ENCODE data around the gene LMOD1.
A peak's percentile ranks its signal among the peaks of the same experiment; 100 is the strongest.

LMOD1 gene

DNA sequence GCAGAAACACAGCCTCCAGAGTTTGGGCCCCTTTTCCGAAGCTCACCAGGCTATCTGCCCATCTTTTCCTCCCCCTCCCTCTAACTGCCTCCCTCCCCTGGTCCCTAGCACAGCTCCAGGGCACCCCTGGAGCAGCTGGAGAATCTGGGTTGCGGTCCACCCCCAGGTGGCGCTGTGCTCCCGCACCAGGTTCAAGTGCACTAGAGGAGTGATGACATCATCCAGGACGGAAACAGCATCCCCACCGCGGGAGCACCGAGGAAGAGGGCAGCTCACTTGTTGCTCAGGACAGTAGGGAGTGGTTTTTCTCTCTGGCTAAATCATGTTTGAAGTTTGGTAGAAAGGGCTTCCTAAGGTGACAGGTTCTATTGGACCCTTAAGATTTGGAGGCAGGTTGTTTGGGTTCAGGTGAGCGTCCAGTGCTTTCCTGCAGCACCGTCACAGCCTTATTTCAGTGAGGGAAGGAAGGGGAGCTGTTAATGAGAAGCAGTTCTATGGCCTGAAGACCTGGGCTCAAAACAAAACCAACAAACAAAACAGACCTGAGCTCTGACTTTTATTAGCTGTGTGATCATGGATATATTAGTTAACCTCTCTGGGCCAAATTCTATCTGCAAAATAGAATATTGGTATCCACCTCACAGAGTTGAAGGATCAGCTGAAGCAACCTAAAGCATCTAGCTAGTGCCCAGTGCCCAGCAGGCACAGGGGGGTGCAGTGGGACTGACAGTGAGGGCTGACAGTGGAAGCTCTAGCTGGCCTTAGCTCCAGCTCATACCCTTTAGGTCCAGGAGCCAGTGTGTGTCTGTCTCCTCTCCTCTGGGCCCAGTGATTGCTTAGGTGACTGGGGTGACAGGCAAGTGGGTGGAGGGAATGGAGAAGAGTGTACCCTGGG is 50.2 kb downstream of the LMOD1 start:
- H3K27ac ChIP-seq, result no peak overlapping the region
- DNase-seq (ENCODE audit: low read depth, low spot score), result peak; percentile 44

DNA sequence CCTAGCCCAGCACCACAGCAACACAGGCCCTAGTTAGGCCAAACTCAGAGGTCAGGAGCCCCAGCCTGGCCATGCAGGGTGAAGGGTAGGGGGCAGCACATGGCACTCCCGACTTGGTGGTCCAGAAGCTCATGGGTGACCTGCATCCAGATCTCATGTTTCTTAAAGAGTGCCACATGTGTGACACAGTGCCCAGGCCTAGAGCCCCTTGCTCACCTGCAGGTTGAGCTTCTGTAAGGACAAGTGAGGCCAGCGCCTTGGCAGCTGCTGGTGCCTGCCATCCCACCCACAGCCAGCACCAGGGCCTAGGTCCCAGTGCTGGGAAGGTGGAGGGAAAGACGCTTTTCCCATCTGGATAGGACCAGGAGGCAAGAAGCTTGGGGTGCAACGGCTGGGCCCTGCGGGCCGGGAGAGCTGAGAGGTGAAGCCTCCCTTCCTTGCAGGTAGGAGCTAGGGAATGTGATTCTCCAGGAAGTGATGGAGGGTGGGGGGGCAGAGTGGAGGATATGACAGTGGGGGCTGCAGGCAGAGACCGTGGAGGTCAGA is 51.2 kb downstream of the LMOD1 start:
- no peak overlapping the region for H3K27ac ChIP-seq
- no peak for DNase-seq (ENCODE audit: low read depth, low spot score)

DNA sequence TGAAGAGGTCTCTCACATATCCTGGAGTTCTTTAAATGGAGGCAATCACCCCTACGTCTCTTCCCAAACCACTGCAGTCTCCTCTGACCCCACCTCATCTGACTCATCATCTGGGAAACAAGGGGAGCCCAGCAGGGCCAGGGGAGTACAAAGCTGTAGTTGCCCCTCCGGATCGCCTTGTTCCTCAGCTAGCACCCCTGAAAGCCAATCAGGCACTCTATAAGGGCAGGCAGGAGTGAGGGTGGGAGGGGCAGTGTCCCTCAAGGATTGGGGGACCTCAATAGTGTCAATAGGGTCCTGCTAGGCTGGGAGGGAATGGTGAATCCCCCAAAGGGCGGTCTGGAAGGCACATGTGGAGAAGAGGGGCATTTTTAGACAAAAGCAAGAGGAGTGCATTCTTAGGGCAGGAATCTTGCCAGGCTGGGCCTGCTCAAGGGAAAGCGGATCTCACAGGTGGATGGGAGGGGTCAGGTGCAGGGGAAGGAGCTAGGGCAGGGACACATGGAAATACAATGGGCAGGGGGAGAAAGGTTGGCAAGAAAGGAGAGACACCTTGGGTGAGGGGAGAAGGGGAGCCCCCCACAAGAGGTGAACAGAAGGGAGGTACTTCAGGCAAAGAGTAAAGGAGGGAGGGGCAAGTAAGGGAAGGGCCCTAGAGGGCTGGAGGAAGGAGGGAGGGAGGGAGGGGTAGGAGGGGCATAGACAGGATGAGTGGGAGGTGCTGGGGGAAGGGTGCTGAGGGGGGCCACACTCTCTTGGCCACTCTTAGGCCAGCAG is 51.8 kb downstream of the LMOD1 start:
- DNase-seq (ENCODE audit: low read depth, low spot score), result no peak
- H3K27ac ChIP-seq, result no peak overlapping the region

DNA sequence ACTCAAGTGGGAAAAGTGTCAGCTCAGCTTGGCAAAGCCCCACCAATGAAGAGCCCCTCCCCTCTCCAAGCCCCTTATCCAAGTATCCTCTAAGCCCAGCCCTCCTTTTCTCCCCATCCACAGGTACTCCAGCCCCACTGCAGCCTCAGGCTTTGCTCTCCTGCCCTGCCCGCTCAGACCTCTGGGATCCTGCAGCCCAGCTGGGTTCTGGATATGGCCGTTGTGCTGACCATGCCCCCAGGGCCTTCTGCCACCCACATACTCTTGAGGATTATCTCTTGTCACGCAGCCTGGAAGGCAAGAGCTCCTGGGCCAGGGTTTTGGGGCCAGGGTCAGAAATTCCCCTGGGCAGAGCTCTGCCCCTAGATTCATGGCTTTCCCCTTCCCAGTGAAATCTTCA is 52.9 kb downstream of the LMOD1 start:
- H3K27ac ChIP-seq, result no peak overlapping the region
- no peak for DNase-seq (ENCODE audit: low read depth, low spot score)

DNA sequence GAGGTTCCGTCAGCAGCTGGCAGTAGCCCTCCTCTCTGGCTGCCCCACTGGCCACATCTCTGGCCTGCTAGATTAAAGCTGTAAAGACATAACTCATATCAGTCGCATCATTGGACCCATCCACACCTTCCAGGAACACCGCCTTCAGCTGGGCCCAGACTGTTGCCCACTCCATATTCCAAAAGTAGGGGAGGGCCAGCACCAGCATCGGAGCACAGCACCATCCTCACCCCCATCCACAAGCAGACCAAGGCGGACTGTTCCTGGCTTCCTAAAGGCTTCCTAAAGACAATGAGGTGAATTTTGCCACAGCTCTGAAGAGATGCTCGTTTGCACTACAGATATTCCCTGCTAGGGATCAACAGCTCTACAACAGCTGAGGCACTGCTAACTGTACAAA is 54.1 kb downstream of the LMOD1 start:
- no peak overlapping the region for H3K27ac ChIP-seq
- DNase-seq (ENCODE audit: low read depth, low spot score), result no peak

DNA sequence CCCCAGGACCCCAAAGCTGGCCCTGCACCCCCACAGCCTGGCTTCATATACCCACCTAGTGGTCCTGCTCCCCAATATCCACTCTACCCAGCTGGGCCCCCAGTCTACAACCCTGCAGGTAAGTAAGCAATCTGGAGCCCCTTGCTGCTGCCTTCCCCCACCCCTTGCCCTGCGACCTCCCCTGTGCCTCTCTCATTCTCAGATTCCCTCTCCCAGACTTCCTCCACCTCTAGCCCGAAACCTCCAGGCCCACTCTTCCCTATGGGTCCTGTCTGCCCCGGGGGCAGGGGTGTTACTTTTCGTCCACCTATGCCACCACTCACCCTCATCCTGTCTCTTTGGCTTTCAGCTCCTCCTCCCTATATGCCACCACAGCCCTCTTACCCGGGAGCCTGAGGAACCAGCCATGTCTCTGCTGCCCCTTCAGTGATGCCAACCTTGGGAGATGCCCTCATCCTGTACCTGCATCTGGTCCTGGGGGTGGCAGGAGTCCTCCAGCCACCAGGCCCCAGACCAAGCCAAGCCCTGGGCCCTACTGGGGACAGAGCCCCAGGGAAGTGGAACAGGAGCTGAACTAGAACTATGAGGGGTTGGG is 54.8 kb downstream of the LMOD1 start:
- DNase-seq (ENCODE audit: low read depth, low spot score), result no peak
- no peak overlapping the region for H3K27ac ChIP-seq

DNA sequence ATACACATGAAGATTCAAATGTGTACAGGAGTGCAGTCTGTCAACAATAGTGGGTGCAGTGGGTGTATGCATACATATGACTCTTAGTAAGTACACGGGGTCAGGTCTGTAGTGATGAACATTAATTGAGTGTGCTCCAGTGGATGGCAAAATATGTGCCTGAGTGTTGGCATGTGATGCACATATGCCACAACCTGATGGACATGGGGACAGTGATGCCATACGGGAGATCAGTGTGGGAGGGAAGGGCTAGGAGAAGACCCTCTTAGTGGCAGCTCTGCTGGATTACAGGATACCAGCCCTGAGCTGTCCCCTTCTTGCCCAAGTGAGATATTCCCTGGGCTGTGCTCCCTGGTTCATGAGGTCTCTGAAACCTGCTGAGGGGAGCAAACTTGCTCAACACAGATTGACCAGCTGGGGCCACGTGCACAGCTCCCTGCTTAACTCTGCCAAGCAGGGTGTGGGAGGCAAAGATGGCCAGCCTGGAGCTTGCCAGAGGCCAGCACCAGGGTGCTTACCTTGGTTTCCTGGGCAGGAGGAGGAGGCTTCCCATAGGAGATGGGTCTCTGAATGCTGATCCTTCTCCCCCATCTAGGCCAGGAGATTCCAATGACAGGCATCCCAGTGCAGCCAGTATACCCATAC is 55.4 kb downstream of the LMOD1 start:
- no peak for DNase-seq (ENCODE audit: low read depth, low spot score)
- no peak overlapping the region for H3K27ac ChIP-seq

DNA sequence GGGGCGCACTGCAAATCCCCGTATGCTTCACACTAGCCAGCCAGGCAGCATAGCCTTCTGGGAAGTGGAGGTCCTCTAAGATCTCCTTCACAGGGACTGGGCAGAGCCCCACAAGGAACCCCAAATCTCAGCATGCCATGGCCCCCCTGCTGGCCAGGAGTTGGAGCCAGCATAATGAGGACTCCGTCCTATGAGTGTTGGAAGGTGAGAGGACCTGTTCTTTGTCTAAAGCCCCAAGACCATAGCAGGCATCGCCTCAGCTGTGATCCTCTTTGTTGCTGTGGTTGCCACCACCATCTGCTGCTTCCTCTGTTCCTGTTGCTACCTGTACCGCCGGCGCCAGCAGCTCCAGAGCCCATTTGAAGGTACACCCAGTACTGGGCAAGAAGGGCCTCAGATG is 56.1 kb downstream of the LMOD1 start:
- DNase-seq (ENCODE audit: low read depth, low spot score), result no peak
- H3K27ac ChIP-seq, result no peak overlapping the region

DNA sequence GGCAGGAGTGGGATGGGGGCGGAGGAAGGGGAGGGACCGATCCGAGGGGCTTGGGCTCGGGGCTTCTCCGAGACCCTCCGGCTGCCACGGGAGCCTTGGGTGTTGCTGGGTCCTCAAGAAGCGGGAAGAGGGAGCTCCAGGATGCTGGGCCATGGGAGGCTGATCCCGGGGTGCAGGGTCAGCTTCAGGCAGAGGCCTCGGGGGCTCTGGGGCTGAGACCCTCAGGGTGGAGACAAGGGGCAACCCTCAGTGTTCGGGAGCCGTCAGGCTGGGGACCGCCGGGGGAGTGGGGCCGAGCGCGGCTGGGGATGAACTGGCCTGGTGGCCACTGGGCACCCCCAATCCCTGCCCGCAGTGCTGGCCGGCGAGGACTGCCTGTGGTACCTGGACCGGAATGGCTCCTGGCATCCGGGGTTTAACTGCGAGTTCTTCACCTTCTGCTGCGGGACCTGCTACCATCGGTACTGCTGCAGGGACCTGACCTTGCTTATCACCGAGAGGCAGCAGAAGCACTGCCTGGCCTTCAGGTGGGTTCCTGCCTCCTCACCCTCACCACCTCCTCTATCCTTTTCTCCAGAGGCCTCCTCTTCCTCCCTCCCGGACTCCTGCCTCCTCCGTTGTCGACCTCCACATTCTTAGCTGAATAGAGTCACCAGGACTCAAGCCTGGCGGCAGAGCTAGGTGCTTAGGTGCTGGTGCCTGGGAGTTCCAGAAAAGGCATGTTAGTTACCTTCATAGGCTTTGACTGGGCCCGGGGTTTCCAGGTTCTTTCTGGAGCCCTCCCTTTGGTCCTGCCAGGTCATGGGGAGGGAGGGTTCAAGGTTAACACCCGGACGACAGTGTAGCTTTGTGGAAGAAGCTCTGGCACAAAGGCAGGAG is 57.0 kb downstream of the LMOD1 start:
- DNase-seq (ENCODE audit: low read depth, low spot score), result no peak
- H3K27ac ChIP-seq, result no peak overlapping the region

DNA sequence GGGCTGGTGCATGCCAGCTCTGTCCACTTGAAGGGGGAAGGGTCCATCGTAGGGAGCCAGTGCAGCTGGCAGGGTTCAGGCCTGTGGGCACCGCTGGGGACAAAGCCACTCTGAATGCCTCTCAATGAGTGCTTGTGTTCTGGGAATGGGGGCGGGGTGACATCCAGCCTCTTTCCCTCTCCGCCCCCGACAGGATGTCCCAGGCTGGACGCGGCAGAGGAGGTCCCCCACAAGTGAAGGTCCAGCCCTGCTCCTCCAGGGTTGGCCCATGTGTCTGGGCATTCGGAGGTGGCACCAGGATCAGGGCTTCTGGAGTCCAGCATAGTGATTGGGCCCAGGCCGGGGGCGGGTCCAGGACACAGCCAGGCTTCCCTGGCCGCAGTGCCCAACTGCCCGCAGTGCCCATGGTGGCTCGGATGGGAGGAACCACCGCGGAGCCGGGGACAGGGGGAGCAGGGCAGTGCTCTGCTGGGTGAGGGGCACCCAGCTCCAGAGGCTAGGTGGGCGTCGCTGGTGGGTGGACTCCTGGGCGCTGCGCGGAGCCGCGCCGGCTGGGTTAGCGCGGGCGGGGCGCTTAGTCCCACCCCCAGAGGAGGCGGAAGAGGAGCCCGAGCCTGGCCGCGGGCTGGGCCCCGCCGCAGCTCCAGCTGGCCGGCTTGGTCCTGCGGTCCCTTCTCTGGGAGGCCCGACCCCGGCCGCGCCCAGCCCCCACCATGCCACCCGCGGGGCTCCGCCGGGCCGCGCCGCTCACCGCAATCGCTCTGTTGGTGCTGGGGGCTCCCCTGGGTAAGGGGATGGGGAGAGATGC is 57.9 kb downstream of the LMOD1 start, which contains the start of gene SHISA4:
Gene SHISA4 (plus strand): TSS at position 617 of the 808 bp plus-strand sequence. CDS start 97 bp downstream, at position 714.
- no peak for DNase-seq (ENCODE audit: low read depth, low spot score)
- no peak within 1 kb of the TSS for H3K27ac ChIP-seq

DNA sequence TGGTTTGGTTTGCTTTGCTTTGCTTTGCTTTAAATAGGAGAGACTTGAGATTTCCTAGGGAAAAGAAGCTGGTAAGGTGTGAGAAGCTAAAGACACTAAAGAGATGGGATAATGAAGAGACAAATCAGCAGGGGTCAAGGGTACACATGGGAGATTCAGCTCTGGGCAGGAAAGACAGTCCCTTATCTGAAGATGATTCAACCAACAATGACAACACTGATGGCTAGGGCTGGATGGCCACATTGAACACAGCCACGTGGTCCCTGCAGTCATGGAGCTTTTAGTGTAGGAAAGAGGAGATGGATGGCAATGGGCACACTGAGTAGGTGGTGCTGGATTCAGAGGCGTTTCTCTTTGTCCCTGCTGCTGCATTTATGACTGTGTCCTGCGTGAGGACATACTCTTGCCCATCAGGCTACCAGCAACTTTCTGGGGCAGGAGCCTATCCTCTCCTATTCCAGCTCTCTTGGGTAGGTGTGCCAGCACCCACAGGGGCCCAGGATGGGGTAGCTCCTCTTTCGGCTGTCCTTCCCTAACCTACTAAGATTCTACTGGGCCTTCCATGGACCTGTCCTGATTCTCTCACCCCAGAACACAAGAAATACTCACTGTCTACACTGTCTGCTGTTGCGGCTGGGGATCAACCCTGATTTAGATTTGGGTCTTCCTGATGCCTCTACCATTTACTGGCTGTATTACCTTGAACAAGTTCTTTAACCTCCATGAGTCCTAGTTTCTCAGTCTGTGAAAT is 59.1 kb downstream of the LMOD1 start:
- no peak overlapping the region for H3K27ac ChIP-seq
- DNase-seq (ENCODE audit: low read depth, low spot score), result no peak

DNA sequence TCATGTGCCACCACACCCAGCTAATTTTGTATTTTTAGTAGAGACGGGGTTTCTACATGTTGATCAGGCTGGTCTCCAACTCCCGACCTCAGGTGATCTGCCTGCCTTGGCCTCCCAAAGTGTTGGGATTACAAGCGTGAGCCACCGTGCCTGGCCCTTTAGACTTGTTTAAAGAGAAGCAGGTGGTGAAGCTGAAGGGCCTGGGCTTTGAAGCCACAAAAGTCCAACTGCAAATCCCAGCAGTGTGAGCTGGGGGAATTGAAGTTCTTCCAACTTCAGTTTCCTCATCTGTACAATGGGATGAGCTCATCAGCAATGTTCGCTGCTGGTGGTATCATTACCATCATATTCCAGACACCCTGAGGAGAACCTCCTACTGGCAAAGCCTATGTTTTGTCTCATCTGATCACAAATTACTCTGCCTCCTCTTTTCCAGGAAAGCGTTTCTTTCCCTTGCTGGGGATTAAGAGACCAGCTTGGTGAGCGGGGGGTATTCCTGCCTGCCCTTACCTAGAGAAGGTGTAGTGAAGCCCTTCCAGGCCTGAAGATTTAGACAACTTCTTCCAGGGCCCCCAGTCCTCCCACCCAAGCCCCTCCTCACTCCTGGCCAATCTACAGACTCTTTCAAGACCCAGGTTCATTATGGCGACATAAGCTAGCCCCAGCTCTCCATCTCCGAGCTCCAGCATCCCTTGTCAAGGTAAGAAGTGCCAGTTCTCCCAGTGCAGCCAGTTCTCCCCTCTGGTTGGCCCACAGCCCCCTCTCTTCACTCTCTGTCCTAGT is 60.1 kb downstream of the LMOD1 start:
- DNase-seq (ENCODE audit: low read depth, low spot score), result no peak
- no peak overlapping the region for H3K27ac ChIP-seq

DNA sequence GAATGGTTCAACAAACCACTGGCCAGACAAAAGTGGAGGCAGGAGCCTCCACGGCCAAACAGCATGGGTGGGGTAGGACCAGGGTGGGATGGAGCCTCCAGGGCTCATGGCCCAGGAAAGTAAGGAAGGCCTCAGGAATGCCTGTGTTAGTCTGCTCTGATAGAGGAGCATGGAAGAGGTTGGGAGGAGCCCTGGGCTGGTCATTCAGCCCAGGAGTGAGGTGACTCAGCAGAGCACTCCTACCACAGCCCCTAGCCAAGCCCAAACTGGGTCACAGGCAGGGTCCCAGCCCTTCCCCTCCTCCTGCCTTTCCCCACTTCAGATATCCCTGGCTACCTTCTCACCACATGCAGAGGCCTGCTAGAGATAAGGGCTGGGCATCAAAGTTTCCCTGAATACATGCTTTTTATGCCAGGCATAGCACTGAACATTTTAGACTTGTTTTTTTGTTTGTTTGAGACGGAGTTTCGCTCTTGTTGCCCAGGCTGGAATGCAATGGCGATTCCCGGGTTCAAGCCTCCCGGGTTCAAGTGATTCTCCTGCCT is 60.7 kb downstream of the LMOD1 start:
- no peak overlapping the region for H3K27ac ChIP-seq
- DNase-seq (ENCODE audit: low read depth, low spot score), result no peak

DNA sequence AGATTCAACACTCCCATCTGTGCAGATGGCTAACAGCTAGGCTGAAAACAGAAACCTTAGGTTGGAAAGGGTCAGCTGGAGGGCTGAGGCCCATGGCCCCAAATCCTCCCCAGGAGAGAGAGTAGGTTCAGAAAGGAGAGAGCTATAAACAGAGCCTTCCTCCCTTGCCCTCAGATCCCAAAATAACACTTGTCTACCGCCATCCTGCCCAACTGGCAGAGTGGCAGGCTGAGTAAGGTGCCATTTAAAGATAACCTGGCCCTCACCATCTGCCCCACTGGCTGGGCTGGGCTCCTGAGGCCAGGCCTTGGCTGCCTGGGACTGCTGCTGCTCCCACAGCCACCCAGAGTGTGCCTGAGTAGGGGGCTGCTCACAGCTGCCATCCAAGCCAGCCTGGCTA is 61.9 kb downstream of the LMOD1 start:
- DNase-seq (ENCODE audit: low read depth, low spot score), result no peak
- no peak overlapping the region for H3K27ac ChIP-seq

DNA sequence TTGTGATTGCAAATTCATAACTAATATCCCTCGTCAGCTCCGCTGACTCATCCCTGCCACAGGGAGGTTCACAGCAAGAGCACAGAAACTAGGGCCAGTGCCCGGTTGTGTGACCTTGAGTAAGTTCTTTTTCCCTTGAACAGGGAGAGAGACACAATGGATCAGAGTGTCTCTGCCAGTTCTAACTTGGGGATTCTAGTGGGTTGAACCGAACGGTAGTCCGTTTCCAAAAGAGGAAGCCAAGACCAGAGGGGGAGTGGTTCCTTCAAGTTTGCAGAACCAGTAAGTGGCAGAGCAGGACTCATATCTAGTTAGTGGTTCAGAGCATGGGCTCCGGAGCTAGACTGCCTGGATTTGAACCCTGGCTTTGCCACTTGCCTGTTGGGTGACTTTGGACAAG is 62.6 kb downstream of the LMOD1 start:
- no peak for DNase-seq (ENCODE audit: low read depth, low spot score)
- H3K27ac ChIP-seq, result peak overlapping the region; percentile 70

DNA sequence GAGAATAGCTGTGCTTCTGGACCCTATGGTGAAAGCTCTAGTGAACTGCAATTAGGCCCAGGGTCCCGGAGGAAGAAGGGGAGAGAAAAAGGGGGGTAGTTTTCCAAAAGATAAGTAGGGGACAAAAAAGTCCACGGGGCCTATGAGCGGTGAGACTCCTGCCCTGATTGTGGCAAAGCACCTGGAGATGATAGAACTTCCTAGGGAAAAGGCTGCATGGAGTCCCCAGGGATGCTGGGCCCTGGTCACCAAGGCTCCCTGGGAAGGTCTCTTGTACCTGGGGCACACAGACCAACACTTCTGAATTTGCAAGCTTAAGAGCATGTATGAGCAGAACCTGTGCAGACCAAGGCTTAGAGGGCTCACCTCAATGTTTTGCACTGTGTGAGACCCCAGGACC is 63.1 kb downstream of the LMOD1 start:
- H3K27ac ChIP-seq, result peak overlapping the region; percentile 70
- DNase-seq (ENCODE audit: low read depth, low spot score), result no peak

DNA sequence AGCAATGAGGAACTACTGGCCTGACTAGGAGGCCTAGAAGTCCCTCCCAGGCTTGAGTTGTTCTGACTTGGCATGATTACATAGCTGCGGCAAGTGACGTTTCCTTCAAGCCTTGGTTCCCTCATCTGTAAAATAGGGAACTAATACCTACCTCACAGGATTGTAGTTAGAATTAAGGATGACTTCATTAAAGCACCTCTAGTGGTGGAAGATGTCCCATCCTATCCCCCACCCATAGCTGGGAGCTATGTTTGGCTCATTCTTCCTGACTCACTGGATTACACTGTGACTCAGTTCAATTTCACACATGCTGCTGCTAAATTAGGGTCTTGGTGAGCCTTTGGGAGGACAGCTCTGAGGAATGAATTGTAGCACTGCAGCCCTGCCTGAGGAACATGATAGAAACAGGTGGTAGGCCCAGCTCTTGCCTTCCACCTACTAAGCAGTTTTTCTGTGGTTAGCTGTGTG is 63.6 kb downstream of the LMOD1 start:
- no peak for DNase-seq (ENCODE audit: low read depth, low spot score)
- peak overlapping the region; percentile 70 for H3K27ac ChIP-seq
